ENCODE results near the gene MYOD1.

DNA sequence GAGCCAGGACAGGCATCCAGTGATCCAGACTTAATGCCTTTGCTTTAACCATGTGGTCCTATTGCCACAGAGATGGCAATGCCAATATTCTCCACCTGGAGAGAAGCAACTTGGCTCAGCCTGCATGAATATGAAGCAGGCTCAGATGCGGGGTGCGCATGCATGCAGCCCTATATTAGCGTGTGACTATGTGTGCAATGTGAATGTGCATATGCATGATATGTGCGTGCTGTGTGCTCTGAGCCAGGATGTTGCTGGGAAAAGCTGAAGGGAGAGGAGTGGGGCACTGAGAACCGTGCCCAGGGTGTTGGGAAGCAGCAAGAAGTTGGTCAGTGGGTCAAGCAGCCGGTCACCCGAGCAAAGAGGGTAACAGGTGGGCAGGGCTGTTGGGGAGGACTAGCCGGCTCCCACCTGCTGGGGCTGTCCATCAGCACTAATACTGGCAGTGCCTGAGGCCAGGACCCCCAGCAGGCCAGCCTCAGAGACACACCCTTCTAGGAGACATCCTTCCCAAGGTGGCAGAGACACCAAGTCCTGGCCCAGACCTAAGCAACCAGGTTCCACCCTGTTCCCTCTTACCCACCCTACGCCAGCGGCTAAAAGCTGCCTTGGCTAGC, 24.8 kb upstream of the MYOD1 start:
- TF ChIP-seq, protein P1, sequence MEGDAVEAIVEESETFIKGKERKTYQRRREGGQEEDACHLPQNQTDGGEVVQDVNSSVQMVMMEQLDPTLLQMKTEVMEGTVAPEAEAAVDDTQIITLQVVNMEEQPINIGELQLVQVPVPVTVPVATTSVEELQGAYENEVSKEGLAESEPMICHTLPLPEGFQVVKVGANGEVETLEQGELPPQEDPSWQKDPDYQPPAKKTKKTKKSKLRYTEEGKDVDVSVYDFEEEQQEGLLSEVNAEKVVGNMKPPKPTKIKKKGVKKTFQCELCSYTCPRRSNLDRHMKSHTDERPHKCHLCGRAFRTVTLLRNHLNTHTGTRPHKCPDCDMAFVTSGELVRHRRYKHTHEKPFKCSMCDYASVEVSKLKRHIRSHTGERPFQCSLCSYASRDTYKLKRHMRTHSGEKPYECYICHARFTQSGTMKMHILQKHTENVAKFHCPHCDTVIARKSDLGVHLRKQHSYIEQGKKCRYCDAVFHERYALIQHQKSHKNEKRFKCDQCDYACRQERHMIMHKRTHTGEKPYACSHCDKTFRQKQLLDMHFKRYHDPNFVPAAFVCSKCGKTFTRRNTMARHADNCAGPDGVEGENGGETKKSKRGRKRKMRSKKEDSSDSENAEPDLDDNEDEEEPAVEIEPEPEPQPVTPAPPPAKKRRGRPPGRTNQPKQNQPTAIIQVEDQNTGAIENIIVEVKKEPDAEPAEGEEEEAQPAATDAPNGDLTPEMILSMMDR (IDR thresholded peaks at IDR 0.05 in 2 of 3, conservative IDR thresholded peaks at IDR 0.05 in 1 of 3; ENCODE audit: borderline replicate concordance in 1 of 3, insufficient read depth in 1 of 3, low read depth in 2 of 3, low read length in 2 of 3): no peak
- no peak for TF ChIP-seq POLR2A (IDR thresholded peaks at IDR 0.05; ENCODE audit: borderline replicate concordance, extremely low read depth, insufficient read depth, insufficient read length)
